ENCODE results near the gene DDIT4. TPM values are rescaled to one million over a fixed set of nuclear protein-coding genes. Genes with fewer than 3 reads are reported as not detected.
"Not testable (repeated sequence)": the region's sequence is repeated elsewhere in the genome, so short reads cannot be mapped to it uniquely, and the experiment has no call there.

DDIT4 gene
- total RNA-seq, 1 donor from 2014 or later, result 257 TPM

- H3K27ac ChIP-seq, result peak overlapping the region; percentile 88
- H3K36me3 Mint-ChIP-seq, result no peaks in the 10 kb centered on the region
Observed at GRCh38 chr10:72267381-72267780, 6.3 kb upstream of the DDIT4 start.

DNA sequence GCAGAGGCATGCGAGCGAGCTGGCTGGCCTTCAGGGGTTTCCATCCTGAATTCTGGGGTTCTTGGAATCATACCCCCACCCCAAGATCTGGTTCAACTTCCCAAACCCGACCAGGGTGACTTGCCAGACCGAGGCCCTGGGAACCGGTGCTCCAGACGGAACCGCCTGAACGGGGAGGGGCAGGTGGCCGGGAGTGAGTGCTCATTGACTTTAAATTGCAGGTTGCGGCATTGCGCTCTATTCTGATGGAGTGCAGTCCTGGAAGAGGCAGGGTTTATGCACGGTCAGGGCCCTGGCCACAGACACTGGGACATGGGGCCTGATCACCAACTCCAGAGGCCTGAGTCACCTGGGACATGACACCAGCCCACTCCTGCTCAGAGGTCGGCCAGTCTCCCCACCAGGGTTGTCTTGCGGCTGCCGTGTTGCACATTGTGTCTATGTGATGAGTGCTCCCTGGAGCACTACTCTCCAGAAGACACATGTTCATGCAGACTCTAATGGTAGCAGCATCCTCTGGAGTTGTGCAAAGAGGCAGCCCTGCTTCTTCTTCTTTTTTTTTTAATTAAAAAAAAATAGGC is 5.8 kb upstream of the DDIT4 start:
- Histone ChIP-seq H3K9me3 (ENCODE audit: low read depth) (no peaks in the 10 kb centered on the region), H3K27ac (peak overlapping the region; percentile 88), H3K79me2 (ENCODE audit: low read depth) (no peaks in the 10 kb centered on the region), H3K4me1 (peaks cover 47% of the 10 kb centered on the region), H3K4me3 (no peak overlapping the region), H3K36me3 (no peaks in the 10 kb centered on the region), H3K27me3 (no peaks in the 10 kb centered on the region), H3F3A (ENCODE audit: low read depth) (peaks cover 56% of the 10 kb centered on the region), H2AFZ (replicated peaks) (peak overlapping the region; percentile 96), H3K9ac (no peak overlapping the region), H3K4me2 (peak overlapping the region; percentile 45), H4K20me1 (ENCODE audit: low read depth) (no peaks in the 10 kb centered on the region)
- peak overlapping the region; percentile 95 for H3K27ac Mint-ChIP-seq
- H3K36me3 Mint-ChIP-seq, result no peaks in the 10 kb centered on the region
- H3K4me1 Mint-ChIP-seq, result peaks cover 51% of the 10 kb centered on the region
- H3K4me3 Mint-ChIP-seq, result no peak overlapping the region
- TF ChIP-seq EZH2 (IDR thresholded peaks at IDR 0.05) (no peak), CTCF (IDR thresholded peaks at IDR 0.05) (no peak), EZH2phosphoT487 (IDR thresholded peaks at IDR 0.05) (no peak)
- H3K27me3 Mint-ChIP-seq (ENCODE audit: insufficient read depth, low read depth), result peaks cover 4% of the 10 kb centered on the region
- no peak for DNase-seq (ENCODE audit: low spot score)
- H3K9me3 Mint-ChIP-seq, result peaks cover 2% of the 10 kb centered on the region

More at GRCh38 chr10:72267381-72267780, 6.3 kb upstream of the DDIT4 start:
- H3K79me2 ChIP-seq (ENCODE audit: low read depth), result no peaks in the 10 kb centered on the region
- no peak overlapping the region for H3K4me3 ChIP-seq
- no peaks in the 10 kb centered on the region for H3K27me3 ChIP-seq
- H3K36me3 ChIP-seq, result no peaks in the 10 kb centered on the region
- no peak overlapping the region for H3K9ac ChIP-seq
- H2AFZ ChIP-seq (replicated peaks), result peak overlapping the region; percentile 96
- peaks cover 51% of the 10 kb centered on the region for H3F3A ChIP-seq (ENCODE audit: low read depth)
- H3K9me3 ChIP-seq (ENCODE audit: low read depth), result no peaks in the 10 kb centered on the region
- Mint-ChIP-seq H3K4me3 (no peak overlapping the region), H3K9me3 (peaks cover 2% of the 10 kb centered on the region), H3K27ac (peak overlapping the region; percentile 95), H3K27me3 (ENCODE audit: insufficient read depth, low read depth) (peaks cover 4% of the 10 kb centered on the region), H3K4me1 (peaks cover 47% of the 10 kb centered on the region)
- TF ChIP-seq EZH2phosphoT487 (IDR thresholded peaks at IDR 0.05), result no peak
- TF ChIP-seq CTCF (IDR thresholded peaks at IDR 0.05), result no peak
- TF ChIP-seq EZH2 (IDR thresholded peaks at IDR 0.05), result no peak
- peak overlapping the region; percentile 45 for H3K4me2 ChIP-seq
- H4K20me1 ChIP-seq (ENCODE audit: low read depth), result no peaks in the 10 kb centered on the region
- no peak for DNase-seq (ENCODE audit: low spot score)
- peaks cover 43% of the 10 kb centered on the region for H3K4me1 ChIP-seq

GRCh38 chr10:72268475-72269200 is 5.1 kb upstream of the DDIT4 start:
- H3K27ac ChIP-seq; H3K9ac ChIP-seq; H3K36me3 ChIP-seq; H3K27ac Mint-ChIP-seq; H3K27me3 ChIP-seq; H3K4me2 ChIP-seq; H3K79me2 ChIP-seq (ENCODE audit: low read depth); H3K27me3 Mint-ChIP-seq (ENCODE audit: insufficient read depth, low read depth); H3K4me3 Mint-ChIP-seq; H2AFZ ChIP-seq (replicated peaks); H4K20me1 ChIP-seq (ENCODE audit: low read depth); H3K4me3 ChIP-seq; H3K9me3 ChIP-seq (ENCODE audit: low read depth); H3K9me3 Mint-ChIP-seq; H3K36me3 Mint-ChIP-seq; DNase-seq (ENCODE audit: low spot score): not testable (repeated sequence)
- Histone ChIP-seq H3K4me1 (peaks cover 45% of the 10 kb centered on the region), H3F3A (ENCODE audit: low read depth) (peaks cover 61% of the 10 kb centered on the region)
- H3K4me1 Mint-ChIP-seq, result peaks cover 51% of the 10 kb centered on the region

Measured in neural progenitor cell (in vitro differentiated cells).